Epithelial cell of proximal tubule (primary cell): ENCODE results near the gene HSD17B12. TPM values are rescaled to one million over a fixed set of nuclear protein-coding genes. Genes with fewer than 3 reads are reported as not detected.

Experiments
- DNase-seq: peaks from one replicate; pipeline ENCODE4 v3.0.0-alpha.2; 2011; ENCODE audit warnings: low read depth
- H3K4me3 ChIP-seq: 2 replicates; pipeline ENCODE4 v1.5.1; 2011; ENCODE audit warnings: low read depth, mild to moderate bottlenecking, low read length
- CTCF ChIP-seq: conservative IDR thresholded peaks from 2 replicates; pipeline ENCODE4 v1.5.1; 2012; ENCODE audit warnings: low read depth, mild to moderate bottlenecking, low read length
- total RNA-seq: library from RNA; depleted of rRNA; stranded (reverse); fragments of >200 nt; gene quantifications from 2 replicates; pipeline ENCODE4 v1.2.3, GENCODE V29; 2015

HSD17B12 gene
- total RNA-seq, 1 donor from 2014 or later = 49.5 TPM

DNA sequence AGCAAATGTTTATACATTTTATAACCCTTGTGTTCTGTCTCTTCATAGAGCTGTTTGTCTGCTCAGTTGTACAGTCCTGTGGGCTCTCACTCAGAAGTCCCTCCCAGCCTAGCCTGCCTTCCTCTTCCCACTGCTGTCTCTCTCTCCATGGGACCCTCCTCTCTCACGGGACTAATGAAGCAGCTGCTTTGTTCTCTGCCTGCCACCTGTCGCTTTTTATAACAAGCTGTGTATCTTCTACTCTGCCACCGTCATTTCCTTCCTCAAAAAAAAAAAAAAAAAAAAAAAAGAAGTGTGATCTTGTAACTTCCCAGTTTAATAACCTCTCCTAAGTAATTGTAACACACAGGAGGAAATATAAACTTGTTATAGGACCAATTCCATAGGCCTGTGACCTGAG, 107.9 kb downstream of the HSD17B12 start:
- H3K4me3 ChIP-seq = no peak overlapping the region
- DNase-seq = no peak
- TF ChIP-seq CTCF = no peak

DNA sequence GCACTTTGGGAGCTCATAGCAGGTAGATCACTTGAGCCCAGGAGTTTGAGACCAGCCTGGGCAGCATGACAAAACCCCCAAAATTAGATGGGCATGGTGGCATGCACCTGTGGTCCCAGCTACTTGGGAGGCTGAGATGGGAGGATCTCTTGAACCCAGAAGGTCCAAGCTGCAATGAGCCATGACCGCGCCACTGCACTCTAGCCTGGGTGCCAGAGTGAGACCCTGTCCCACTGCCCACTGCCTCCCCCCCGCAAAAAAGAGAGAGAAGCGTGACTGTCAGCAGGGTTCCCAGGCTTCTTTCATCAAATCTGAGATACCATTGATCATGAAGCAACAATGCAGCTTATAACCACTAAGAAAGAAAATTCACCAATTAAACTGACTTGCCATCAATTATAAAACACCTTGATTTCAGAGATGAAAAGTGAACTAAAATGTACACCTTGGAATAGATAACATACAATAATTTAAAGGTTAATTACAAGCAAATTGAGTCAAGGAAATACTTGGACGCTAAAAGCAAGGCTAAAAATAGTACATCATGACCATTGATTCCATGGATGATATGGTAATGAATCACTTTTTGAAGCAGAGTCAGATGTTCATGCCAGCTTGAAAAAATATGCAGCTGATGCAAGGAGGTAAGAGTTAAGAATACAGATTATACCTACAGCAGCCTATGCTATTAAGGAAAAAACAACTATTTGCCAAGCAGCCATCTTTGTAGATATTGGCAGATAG, 109.3 kb downstream of the HSD17B12 start:
- peak; percentile 61 for DNase-seq
- TF ChIP-seq CTCF = no peak
- H3K4me3 ChIP-seq = no peak overlapping the region

DNA sequence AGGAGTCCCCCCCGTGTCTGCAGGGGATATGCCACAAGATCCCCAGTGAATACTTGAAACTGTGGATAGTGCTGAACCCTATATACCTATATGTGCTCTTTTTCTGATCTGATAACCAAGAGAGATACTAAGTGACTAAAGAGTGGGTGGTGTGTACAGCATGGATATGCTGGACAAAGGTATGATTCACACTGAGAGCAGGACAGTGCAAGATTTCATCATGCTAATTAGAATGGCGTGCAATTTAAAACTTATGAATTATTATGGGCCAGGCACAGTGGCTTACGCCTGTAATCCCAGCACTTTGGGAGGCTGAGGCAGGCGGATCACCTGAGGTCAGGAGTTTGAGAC, 109.9 kb downstream of the HSD17B12 start:
- no peak overlapping the region for H3K4me3 ChIP-seq
- peak; percentile 2 for DNase-seq
- no peak for TF ChIP-seq CTCF

- H3K4me3 ChIP-seq = no peak overlapping the region
- no peak for TF ChIP-seq CTCF
- DNase-seq = no peak
These were observed 116.8 kb downstream of the HSD17B12 start for GRCh38 chr11:43797337-43797736.

GRCh38 chr11:43797866-43798265, 117.3 kb downstream of the HSD17B12 start:
- no peak for DNase-seq
- TF ChIP-seq CTCF = no peak
- no peak overlapping the region for H3K4me3 ChIP-seq

DNA sequence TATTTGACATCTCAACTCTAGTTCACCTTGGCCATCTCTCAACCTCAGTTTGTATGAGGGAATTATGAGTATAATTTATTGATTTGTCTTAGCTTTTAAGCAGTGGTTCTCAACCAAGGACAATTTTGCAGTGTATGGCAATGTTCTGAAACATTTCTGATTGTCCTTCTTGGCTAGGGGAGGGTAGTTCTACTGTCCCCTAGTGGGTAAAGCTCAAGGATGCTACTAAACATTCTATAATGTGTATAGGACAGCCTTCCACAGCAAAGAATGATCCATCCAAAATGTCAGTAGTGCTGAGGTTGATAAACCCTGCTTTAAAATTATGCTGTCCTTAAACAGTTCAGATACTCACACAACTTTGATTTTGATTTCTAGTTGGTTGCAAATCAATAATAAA, 122.0 kb downstream of the HSD17B12 start:
- TF ChIP-seq CTCF = peak; percentile 42
- no peak for DNase-seq
- H3K4me3 ChIP-seq = no peak overlapping the region

DNA sequence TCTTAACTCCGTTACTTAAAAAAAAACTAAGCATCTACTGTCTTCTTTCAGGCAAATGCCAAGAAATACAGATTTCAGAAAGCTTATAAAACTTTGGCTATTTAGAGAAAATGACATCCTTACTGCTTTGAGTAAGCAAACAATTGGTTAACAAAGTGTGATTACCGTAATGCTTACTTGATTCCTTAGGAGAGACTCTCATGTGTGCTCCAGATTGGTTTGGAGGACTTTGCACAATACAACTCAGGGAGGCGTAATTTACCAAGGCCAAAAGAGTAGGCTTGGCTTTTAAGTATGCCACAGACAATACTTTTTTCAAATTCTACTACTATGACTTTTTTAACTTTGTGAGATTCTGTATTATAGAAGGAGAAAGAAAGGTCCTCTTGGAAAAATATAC, 123.2 kb downstream of the HSD17B12 start:
- TF ChIP-seq CTCF = no peak
- no peak for DNase-seq
- no peak overlapping the region for H3K4me3 ChIP-seq
